GM12891 (cell line): ENCODE results near the gene KLHL11.

Source experiments
- POLR2A ChIP-seq: IDR thresholded peaks from 2 replicates; pipeline ENCODE4 v1.6.1; 2011; ENCODE audit warnings: low read depth, low read length, control low read depth
- POLR2AphosphoS5 ChIP-seq: IDR thresholded peaks from 2 replicates; pipeline ENCODE4 v1.6.1; 2011; ENCODE audit warnings: low read depth, low read length, control low read depth
- POU2F2 ChIP-seq: IDR thresholded peaks from 2 replicates; pipeline ENCODE4 v1.6.1; 2011; ENCODE audit warnings: low read depth, mild to moderate bottlenecking, control low read depth, low read length, moderate library complexity
- SPI1 ChIP-seq: IDR thresholded peaks from 2 replicates; pipeline ENCODE4 v1.6.1; 2011; ENCODE audit warnings: low read depth, low read length, control low read depth
- TAF1 ChIP-seq: IDR thresholded peaks from 2 replicates; pipeline ENCODE4 v1.6.1; 2011; ENCODE audit warnings: low read depth, low read length, control low read depth

DNA sequence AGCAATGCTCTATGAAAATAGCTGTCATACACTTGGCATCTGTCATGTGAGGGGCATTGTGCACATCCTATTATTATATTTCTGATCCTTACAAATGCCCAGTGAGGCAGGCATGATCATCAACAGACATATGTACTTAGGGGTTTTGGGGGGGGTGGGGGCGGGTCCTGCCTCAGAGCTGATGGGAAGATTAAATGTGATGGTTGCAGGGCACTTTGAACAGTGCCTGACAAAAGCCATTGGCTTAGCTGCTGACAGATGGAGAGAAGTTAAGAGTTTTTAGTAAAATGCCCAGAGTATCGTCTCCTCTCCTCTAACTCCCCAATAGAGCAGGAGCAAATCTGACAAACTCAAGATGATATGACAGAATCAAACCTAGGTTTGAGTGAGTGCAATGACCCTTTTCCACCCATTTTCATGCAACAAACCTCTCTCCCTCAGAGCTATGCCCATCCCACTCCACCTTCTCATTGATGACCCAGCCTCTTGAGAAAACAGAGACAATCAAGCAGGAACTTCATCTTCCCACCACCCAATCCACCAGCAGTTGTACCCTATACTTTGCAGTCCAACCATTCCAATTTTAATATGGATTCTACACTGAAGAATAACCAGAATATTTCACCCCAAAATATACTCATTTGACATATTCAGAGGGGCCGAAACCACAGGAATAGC is 4.8 kb downstream of the KLHL11 start:
- no peak for TF ChIP-seq POLR2A
- no peak for TF ChIP-seq SPI1
- no peak for TF ChIP-seq TAF1
- TF ChIP-seq POLR2AphosphoS5: no peak
- TF ChIP-seq POU2F2: no peak
